ENCODE data around the gene CDKN2B-AS1. TPM values are rescaled to one million over a fixed set of nuclear protein-coding genes. Genes with fewer than 3 reads are reported as not detected.

CDKN2B-AS1 gene
- polyA plus RNA-seq, 4 donors: 1.3 to 8.7 (median 5.1) TPM

- Histone ChIP-seq H3K27ac (ENCODE audit: low read depth in 1 of 3, low read length in 2 of 3) (no peak overlapping the region), H3K4me1 (ENCODE audit: control insufficient read depth in 3 of 3, insufficient read depth in 2 of 3, low read depth in 1 of 3, low read length in 2 of 3) (peaks cover 0 to 16% (median 0%) of the 10 kb centered on the region in 3 donors), H3K9me3 (ENCODE audit: control insufficient read depth in 2 of 2, insufficient read depth in 1 of 2, low read depth in 1 of 2, low read length in 1 of 2) (no peaks in the 10 kb centered on the region), H3K36me3 (ENCODE audit: control insufficient read depth in 3 of 3, insufficient read depth in 2 of 3, low read depth in 1 of 3, low read length in 3 of 3) (no peaks in the 10 kb centered on the region), H3K4me3 (ENCODE audit: low read depth in 1 of 3, low read length in 3 of 3) (no peak overlapping the region), H3K27me3 (ENCODE audit: control insufficient read depth in 3 of 3, insufficient read depth in 3 of 3, low read length in 3 of 3) (no peaks in the 10 kb centered on the region)
- 7 to 18% (median 12%) methylated on average over 3 of the region's 3 CpGs for WGBS, 3 donors
- DNase-seq (peak in 1 of 2 donors; percentile 29), FAIRE-seq (no peak)
Observed at GRCh38 chr9:22158927-22159346, 164.3 kb downstream of the CDKN2B-AS1 start.

GRCh38 chr9:22159586-22159985 is 165.0 kb downstream of the CDKN2B-AS1 start:
- no peak overlapping the region for H3K27ac ChIP-seq (ENCODE audit: low read depth in 1 of 3, low read length in 2 of 3)
- peaks cover 0 to 16% (median 0%) of the 10 kb centered on the region in 3 donors for H3K4me1 ChIP-seq (ENCODE audit: control insufficient read depth in 3 of 3, insufficient read depth in 2 of 3, low read depth in 1 of 3, low read length in 2 of 3)
- no peaks in the 10 kb centered on the region for H3K36me3 ChIP-seq (ENCODE audit: control insufficient read depth in 3 of 3, insufficient read depth in 2 of 3, low read depth in 1 of 3, low read length in 3 of 3)
- FAIRE-seq (no peak), DNase-seq (no peak)
- H3K9me3 ChIP-seq (ENCODE audit: control insufficient read depth in 2 of 2, insufficient read depth in 1 of 2, low read depth in 1 of 2, low read length in 1 of 2): no peaks in the 10 kb centered on the region
- no peak overlapping the region for H3K4me3 ChIP-seq (ENCODE audit: low read depth in 1 of 3, low read length in 3 of 3)
- no peaks in the 10 kb centered on the region for H3K27me3 ChIP-seq (ENCODE audit: control insufficient read depth in 3 of 3, insufficient read depth in 3 of 3, low read length in 3 of 3)
- WGBS, 3 donors: 92 to 97% (median 94%) methylated on average over 1 of the region's 1 CpG

- Histone ChIP-seq H3K36me3 (ENCODE audit: control insufficient read depth in 3 of 3, insufficient read depth in 2 of 3, low read depth in 1 of 3, low read length in 3 of 3) (no peaks in the 10 kb centered on the region), H3K27ac (ENCODE audit: low read depth in 1 of 3, low read length in 2 of 3) (no peak overlapping the region), H3K4me1 (ENCODE audit: control insufficient read depth in 3 of 3, insufficient read depth in 2 of 3, low read depth in 1 of 3, low read length in 2 of 3) (peaks cover 0 to 16% (median 0%) of the 10 kb centered on the region in 3 donors), H3K4me3 (ENCODE audit: low read depth in 1 of 3, low read length in 3 of 3) (no peak overlapping the region), H3K27me3 (ENCODE audit: control insufficient read depth in 3 of 3, insufficient read depth in 3 of 3, low read length in 3 of 3) (no peaks in the 10 kb centered on the region), H3K9me3 (ENCODE audit: control insufficient read depth in 2 of 2, insufficient read depth in 1 of 2, low read depth in 1 of 2, low read length in 1 of 2) (no peaks in the 10 kb centered on the region)
- WGBS, 3 donors: 56 to 79% (median 59%) methylated on average over 1 of the region's 1 CpG
- DNase-seq (no peak), FAIRE-seq (no peak)
Observed at GRCh38 chr9:22160221-22160620, 165.6 kb downstream of the CDKN2B-AS1 start.

GRCh38 chr9:22165144-22165543 is 170.6 kb downstream of the CDKN2B-AS1 start:
- WGBS, 3 donors: 33 to 46% (median 34%) methylated on average over 1 of the region's 1 CpG
- no peak overlapping the region for H3K4me3 ChIP-seq (ENCODE audit: low read depth in 1 of 3, low read length in 3 of 3)
- no peaks in the 10 kb centered on the region for H3K36me3 ChIP-seq (ENCODE audit: control insufficient read depth in 3 of 3, insufficient read depth in 2 of 3, low read depth in 1 of 3, low read length in 3 of 3)
- H3K9me3 ChIP-seq (ENCODE audit: control insufficient read depth in 2 of 2, insufficient read depth in 1 of 2, low read depth in 1 of 2, low read length in 1 of 2): no peaks in the 10 kb centered on the region
- H3K27me3 ChIP-seq (ENCODE audit: control insufficient read depth in 3 of 3, insufficient read depth in 3 of 3, low read length in 3 of 3): no peaks in the 10 kb centered on the region
- no peak overlapping the region for H3K27ac ChIP-seq (ENCODE audit: low read depth in 1 of 3, low read length in 2 of 3)
- H3K4me1 ChIP-seq (ENCODE audit: control insufficient read depth in 3 of 3, insufficient read depth in 2 of 3, low read depth in 1 of 3, low read length in 2 of 3): peaks cover 0 to 2% (median 0%) of the 10 kb centered on the region in 3 donors
- FAIRE-seq (no peak), DNase-seq (no peak)

- Histone ChIP-seq H3K9me3 (ENCODE audit: control insufficient read depth in 2 of 2, insufficient read depth in 1 of 2, low read depth in 1 of 2, low read length in 1 of 2) (no peaks in the 10 kb centered on the region), H3K27ac (ENCODE audit: low read depth in 1 of 3, low read length in 2 of 3) (no peak overlapping the region), H3K4me1 (ENCODE audit: control insufficient read depth in 3 of 3, insufficient read depth in 2 of 3, low read depth in 1 of 3, low read length in 2 of 3) (peaks cover 0 to 5% (median 0%) of the 10 kb centered on the region in 3 donors), H3K36me3 (ENCODE audit: control insufficient read depth in 3 of 3, insufficient read depth in 2 of 3, low read depth in 1 of 3, low read length in 3 of 3) (no peaks in the 10 kb centered on the region), H3K27me3 (ENCODE audit: control insufficient read depth in 3 of 3, insufficient read depth in 3 of 3, low read length in 3 of 3) (no peaks in the 10 kb centered on the region), H3K4me3 (ENCODE audit: low read depth in 1 of 3, low read length in 3 of 3) (no peak overlapping the region)
- 55 to 77% (median 70%) methylated on average over 2 of the region's 2 CpGs for WGBS, 3 donors
- no peak for DNase-seq
- FAIRE-seq: no peak
Observed at GRCh38 chr9:22169243-22169642, 174.7 kb downstream of the CDKN2B-AS1 start.

- no peak for DNase-seq
- Histone ChIP-seq H3K27me3 (ENCODE audit: control insufficient read depth in 3 of 3, insufficient read depth in 3 of 3, low read length in 3 of 3) (no peaks in the 10 kb centered on the region), H3K27ac (ENCODE audit: low read depth in 1 of 3, low read length in 2 of 3) (no peak overlapping the region), H3K9me3 (ENCODE audit: control insufficient read depth in 2 of 2, insufficient read depth in 1 of 2, low read depth in 1 of 2, low read length in 1 of 2) (no peaks in the 10 kb centered on the region), H3K4me1 (ENCODE audit: control insufficient read depth in 3 of 3, insufficient read depth in 2 of 3, low read depth in 1 of 3, low read length in 2 of 3) (peaks cover 0 to 5% (median 0%) of the 10 kb centered on the region in 3 donors), H3K36me3 (ENCODE audit: control insufficient read depth in 3 of 3, insufficient read depth in 2 of 3, low read depth in 1 of 3, low read length in 3 of 3) (no peaks in the 10 kb centered on the region), H3K4me3 (ENCODE audit: low read depth in 1 of 3, low read length in 3 of 3) (no peak overlapping the region)
- FAIRE-seq: no peak
- whole genome bisulfite sequencing, 3 donors: 66 to 88% (median 81%) methylated on average over 1 of the region's 1 CpG
Observed at GRCh38 chr9:22169727-22170503, 175.3 kb downstream of the CDKN2B-AS1 start.

Other genes with a start within 250 kb of the CDKN2B-AS1 start
- gene MTAP, start 192.2 kb upstream of the CDKN2B-AS1 start, polyA plus RNA-seq: 10 to 100 TPM in 2 of 4 donors, 1 to 10 TPM in 2; 3.0 to 24.4 (median 10.6) TPM
- 1 to 10 TPM in 2 of 4 donors, under 1 TPM in 1, not detected in 1; 0.30 to 2.7 (median 1.9) TPM for gene CDKN2A, start 399 bp upstream of the CDKN2B-AS1 start, polyA plus RNA-seq
- gene CDKN2B, start 14.5 kb downstream of the CDKN2B-AS1 start, polyA plus RNA-seq: 10 to 100 TPM; 12.8 to 81.4 (median 44.1) TPM